ENCODE measurements around the gene CES2.
"Not testable (repeated sequence)": the region's sequence is repeated elsewhere in the genome, so short reads cannot be mapped to it uniquely, and the experiment has no call there.

Gene CES2

DNA sequence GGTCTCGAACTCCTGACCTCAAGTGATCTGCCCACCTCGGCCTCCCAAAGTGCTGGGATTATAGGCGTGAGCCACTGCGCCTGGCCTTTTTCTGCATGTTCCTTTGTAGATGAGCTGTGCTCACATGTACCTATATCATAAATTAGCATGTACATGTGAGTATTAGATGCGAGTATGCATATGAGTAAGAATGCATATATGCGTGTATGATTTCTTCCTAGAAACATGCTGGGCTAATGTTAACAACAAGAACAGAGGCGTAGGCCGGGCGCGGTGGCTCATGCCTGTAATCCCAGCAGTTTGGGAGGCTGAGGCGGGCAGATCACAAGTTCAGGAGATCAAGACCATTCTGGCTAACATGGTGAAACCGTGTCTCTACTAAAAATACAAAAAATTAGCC, 58.2 kb downstream of the CES2 start:
- not testable (repeated sequence) for H3K4me1 ChIP-seq (ENCODE audit: control insufficient read depth, insufficient read depth, low read length); H3K27ac ChIP-seq (ENCODE audit: low read depth, low read length); H3K9ac ChIP-seq (ENCODE audit: low read length); H3K36me3 ChIP-seq (ENCODE audit: control insufficient read depth, insufficient read depth, low read length); H3K4me3 ChIP-seq (ENCODE audit: low read depth, low read length); H3K9me3 ChIP-seq (ENCODE audit: control insufficient read depth, insufficient read depth, low read depth, low read length)
- H3K27me3 ChIP-seq (ENCODE audit: control insufficient read depth, insufficient read depth, low read length), result peaks cover 17% of the 10 kb centered on the region
